MM.1S (cell line): ENCODE measurements around the gene SIDT1.

Experiments used
- DNase-seq: peaks from one replicate; pipeline ENCODE4 v3.0.0-alpha.2; 2015
- H2AFZ ChIP-seq: fragments of 300-600 bp; sonication (generic); 2 replicates; pipeline ENCODE4 v1.6.0; 2016; ENCODE audit warnings: antibody characterized with exemption, low read length
- H3F3A ChIP-seq: fragments of 300-600 bp; sonication (generic); 2 replicates; pipeline ENCODE4 v1.6.1; 2016; ENCODE audit warnings: mild to moderate bottlenecking, antibody characterized with exemption, low read length, moderate library complexity, mixed read lengths; ENCODE audit not compliant: insufficient read depth
- H3K27ac ChIP-seq: fragments of 300-600 bp; sonication (generic); 2 replicates; pipeline ENCODE4 v1.5.1; 2016; ENCODE audit warnings: mild to moderate bottlenecking, low read length
- H3K27me3 ChIP-seq: fragments of 300-600 bp; sonication (generic); replicated peaks from 2 replicates; pipeline ENCODE4 v1.6.0; 2016; ENCODE audit warnings: low read length; ENCODE audit not compliant: insufficient read depth
- H3K36me3 ChIP-seq: fragments of 300-600 bp; sonication (generic); replicated peaks from 2 replicates; pipeline ENCODE4 v1.6.1; 2016; ENCODE audit warnings: mild to moderate bottlenecking, low read length, mixed read lengths; ENCODE audit not compliant: insufficient read depth
- H3K4me1 ChIP-seq: fragments of 300-600 bp; sonication (generic); 2 replicates; pipeline ENCODE4 v1.6.1; 2016; ENCODE audit warnings: low read length, mixed read lengths
- H3K4me2 ChIP-seq: fragments of 300-600 bp; sonication (generic); 2 replicates; pipeline ENCODE4 v1.6.0; 2016; ENCODE audit warnings: low read depth, low read length
- H3K4me3 ChIP-seq: fragments of 300-600 bp; sonication (generic); 2 replicates; pipeline ENCODE4 v1.5.1; 2016; ENCODE audit warnings: low read length, mixed read lengths
- H3K79me2 ChIP-seq: fragments of 300-600 bp; sonication (generic); 2 replicates; pipeline ENCODE4 v1.6.1; 2016; ENCODE audit warnings: mixed run types, low read length, mixed read lengths
- H3K9ac ChIP-seq: fragments of 300-600 bp; sonication (generic); 2 replicates; pipeline ENCODE4 v1.6.1; 2016; ENCODE audit warnings: low read length, mixed read lengths
- H3K9me2 ChIP-seq: fragments of 300-600 bp; sonication (generic); replicated peaks from 2 replicates; pipeline ENCODE4 v1.6.1; 2016; ENCODE audit warnings: mild to moderate bottlenecking, low read length, mixed read lengths; ENCODE audit not compliant: insufficient read depth
- H3K9me3 ChIP-seq: fragments of 300-600 bp; sonication (generic); replicated peaks from 2 replicates; pipeline ENCODE4 v1.6.1; 2016; ENCODE audit warnings: mild to moderate bottlenecking, low read length, mixed read lengths; ENCODE audit not compliant: insufficient read depth
- H4K20me1 ChIP-seq: fragments of 300-600 bp; sonication (generic); 2 replicates; pipeline ENCODE4 v1.6.1; 2016; ENCODE audit warnings: mild to moderate bottlenecking, low read length, moderate library complexity, mixed read lengths; ENCODE audit not compliant: insufficient read depth
- CTCF ChIP-seq: fragments of 300-600 bp; sonication (generic); IDR thresholded peaks from 2 replicates; pipeline ENCODE4 v1.5.1; 2016; ENCODE audit warnings: antibody characterized with exemption, low read length, mixed read lengths
- EZH2 ChIP-seq: fragments of 300-600 bp; sonication (generic); optimal IDR thresholded peaks from 2 replicates; pipeline ENCODE3; 2017; ENCODE audit warnings: low read depth, mild to moderate bottlenecking, antibody characterized with exemption, low read length, mixed read lengths
- EZH2phosphoT487 ChIP-seq: fragments of 300-600 bp; sonication (generic); IDR thresholded peaks from 2 replicates; pipeline ENCODE4 v1.6.1; 2018; ENCODE audit warnings: antibody characterized with exemption, low read length

SIDT1 gene

DNA sequence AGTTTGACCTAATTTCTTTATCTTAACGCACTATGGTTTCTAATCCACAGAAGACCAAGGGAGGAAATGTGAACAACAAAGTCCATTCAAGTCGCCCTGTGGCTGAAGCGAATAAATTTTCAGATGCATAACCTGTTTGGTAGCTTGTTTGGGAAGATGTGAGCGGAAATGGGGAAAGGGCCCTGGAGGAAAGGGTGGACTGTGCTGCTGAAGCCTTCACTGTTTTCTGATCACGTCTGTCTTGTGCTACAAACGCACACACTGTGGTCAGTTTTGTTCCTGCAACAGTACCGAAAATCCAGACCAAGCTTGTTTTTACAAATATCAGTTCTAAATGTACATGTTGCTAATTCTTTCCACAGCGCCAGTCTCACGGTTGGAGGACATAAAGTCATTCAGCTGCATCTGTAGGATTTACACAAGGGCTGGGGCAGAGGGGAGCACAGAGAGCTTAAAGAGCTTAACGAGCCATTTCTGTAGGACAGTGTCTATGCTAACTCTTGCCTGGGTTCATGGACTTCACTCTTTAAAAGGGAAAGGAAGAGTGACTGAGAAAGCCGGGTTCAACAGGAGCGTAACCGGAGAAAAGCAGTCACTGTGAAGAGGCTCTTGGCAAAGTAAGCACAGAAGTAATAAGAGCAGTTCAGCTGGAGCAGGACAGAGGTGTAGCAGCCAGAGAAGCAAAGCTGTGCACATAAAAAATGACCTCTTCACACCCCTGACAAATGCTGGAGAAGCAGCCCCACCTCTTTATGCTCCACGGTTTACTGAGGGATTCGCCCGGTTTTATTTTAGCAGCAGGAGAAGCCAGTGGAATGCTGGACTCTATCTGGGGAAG, 97.4 kb downstream of the SIDT1 start:
- Histone ChIP-seq H3K27me3 (no peaks in the 10 kb centered on the region), H3K4me3 (no peak overlapping the region), H3K79me2 (no peaks in the 10 kb centered on the region), H3K4me2 (no peak overlapping the region), H3K27ac (no peak overlapping the region), H2AFZ (no peak overlapping the region), H3K9me3 (no peaks in the 10 kb centered on the region), H3K4me1 (peaks cover 13% of the 10 kb centered on the region), H3K9ac (no peak overlapping the region), H4K20me1 (no peaks in the 10 kb centered on the region), H3F3A (no peaks in the 10 kb centered on the region), H3K9me2 (no peaks in the 10 kb centered on the region), H3K36me3 (no peaks in the 10 kb centered on the region)
- TF ChIP-seq EZH2 (no peak), CTCF (no peak), EZH2phosphoT487 (no peak)
- DNase-seq = no peak

GRCh38 chr3:113630956-113631542, 98.7 kb downstream of the SIDT1 start:
- Histone ChIP-seq H4K20me1 (no peaks in the 10 kb centered on the region), H3K27ac (peak overlapping the region; percentile 16; the same call in 1 of the 2 replicates), H3K9me2 (no peaks in the 10 kb centered on the region), H3F3A (no peaks in the 10 kb centered on the region), H3K4me3 (no peak overlapping the region), H3K9me3 (no peaks in the 10 kb centered on the region), H3K9ac (no peak overlapping the region), H3K79me2 (no peaks in the 10 kb centered on the region), H2AFZ (no peak overlapping the region), H3K4me1 (peaks cover 13% of the 10 kb centered on the region), H3K27me3 (no peaks in the 10 kb centered on the region), H3K4me2 (no peak overlapping the region), H3K36me3 (no peaks in the 10 kb centered on the region)
- TF ChIP-seq EZH2 (no peak), EZH2phosphoT487 (no peak), CTCF (no peak)
- DNase-seq = no peak

GRCh38 chr3:113631573-113631972, 99.2 kb downstream of the SIDT1 start:
- no peak for DNase-seq
- Histone ChIP-seq H3K9ac (no peak overlapping the region), H3K9me3 (no peaks in the 10 kb centered on the region), H3K4me2 (no peak overlapping the region), H4K20me1 (no peaks in the 10 kb centered on the region), H3K27me3 (no peaks in the 10 kb centered on the region), H3K79me2 (no peaks in the 10 kb centered on the region), H3K36me3 (no peaks in the 10 kb centered on the region), H3K4me1 (peaks cover 13% of the 10 kb centered on the region), H3K9me2 (no peaks in the 10 kb centered on the region), H3F3A (no peaks in the 10 kb centered on the region), H3K4me3 (no peak overlapping the region), H2AFZ (no peak overlapping the region), H3K27ac (peak overlapping the region; percentile 16; the same call in 1 of the 2 replicates)
- no peak for TF ChIP-seq EZH2
- TF ChIP-seq CTCF = no peak
- no peak for TF ChIP-seq EZH2phosphoT487
